SK-N-SH (cell line): ENCODE data around the gene CLIC6. TPM values are rescaled to one million over a fixed set of nuclear protein-coding genes. Genes with fewer than 3 reads are reported as not detected.

Experiments
- CTCF ChIA-PET: fragments of 300-600, 350-600 bp; formaldehyde crosslinking; extraction: SDS; loops from one replicate; lab custom pipeline; 2021; lab: Yijun Ruan, JAX
- POLR2A ChIA-PET: fragments of 350-600 bp; sonication (Branson Sonifier 250); formaldehyde crosslinking; extraction: SDS; loops from one replicate; lab custom pipeline; 2020; ENCODE audit warnings: antibody characterized with exemption, inconsistent platforms; lab: Yijun Ruan, JAX
- DNase-seq: peaks from one replicate; pipeline ENCODE4 v3.0.0; 2012
- H2AFZ ChIP-seq: fragments of 200-600 bp; sonication (generic); 2 replicates; pipeline ENCODE4 v1.8.1; 2016; ENCODE audit warnings: antibody characterized with exemption, mild to moderate bottlenecking, low read depth
- H3F3A ChIP-seq: fragments of 200-600 bp; sonication (generic); replicated peaks from 2 replicates; pipeline ENCODE3; 2016; ENCODE audit warnings: antibody characterized with exemption, mild to moderate bottlenecking; ENCODE audit not compliant: insufficient read depth
- H3K27ac ChIP-seq, 2 experiments: fragments of 200-500 bp in 1 of 2; fragments of 200-600 bp in 1 of 2; sonication (Bioruptor generic) in 1 of 2; sonication (generic), shearing (Covaris generic) in 1 of 2; 2 replicates each; pipeline versions ENCODE4 v1.5.1 to v1.6.1; 2014 to 2016; ENCODE audit warnings: low read depth in 2 of 2, inconsistent platforms in 1 of 2, low read length in 1 of 2, mild to moderate bottlenecking in 1 of 2, mixed read lengths in 1 of 2
- H3K27me3 ChIP-seq: fragments of 200-600 bp; sonication (generic), shearing (Covaris generic); 2 replicates; pipeline ENCODE4 v1.6.1; 2016; ENCODE audit warnings: mixed run types; ENCODE audit not compliant: insufficient read depth
- H3K36me3 ChIP-seq, 2 experiments: fragments of 200-500 bp in 1 of 2; fragments of 200-600 bp in 1 of 2; sonication (Bioruptor generic) in 1 of 2; sonication (generic) in 1 of 2; replicated peaks in 1 of 2; 2 replicates each; pipeline versions ENCODE3 to v1.5.1; 2014 to 2016; ENCODE audit warnings: low read length in 1 of 2, mild to moderate bottlenecking in 1 of 2; ENCODE audit not compliant: insufficient read depth in 2 of 2, control insufficient read depth in 1 of 2
- H3K4me1 ChIP-seq, 2 experiments: fragments of 200-500 bp in 1 of 2; fragments of 200-600 bp in 1 of 2; sonication (Bioruptor generic) in 1 of 2; sonication (generic), shearing (Covaris generic) in 1 of 2; 2 replicates each; pipeline versions ENCODE4 v1.5.1 to v1.6.1; 2014 to 2016; ENCODE audit warnings: low read depth in 1 of 2, low read length in 1 of 2, mixed run types in 1 of 2; ENCODE audit not compliant: insufficient read depth in 2 of 2, control insufficient read depth in 1 of 2
- H3K4me2 ChIP-seq: fragments of 200-600 bp; sonication (generic), shearing (Covaris generic); 2 replicates; pipeline ENCODE4 v1.6.1; 2017; ENCODE audit warnings: mixed run types
- H3K4me3 ChIP-seq, 2 experiments: fragments of 200-500 bp in 1 of 2; fragments of 200-600 bp in 1 of 2; sonication (Bioruptor generic) in 1 of 2; sonication (generic), shearing (Covaris generic) in 1 of 2; 2 replicates each; pipeline versions ENCODE4 v1.5.1 to v1.8.1; 2014 to 2016; ENCODE audit warnings: low read depth in 2 of 2, inconsistent platforms in 1 of 2, low read length in 1 of 2, mild to moderate bottlenecking in 1 of 2, mixed read lengths in 1 of 2, moderate library complexity in 1 of 2
- H3K79me2 ChIP-seq: fragments of 200-600 bp; sonication (generic); 2 replicates; pipeline ENCODE4 v1.8.1; 2017; ENCODE audit warnings: mild to moderate bottlenecking; ENCODE audit not compliant: insufficient read depth
- H3K9ac ChIP-seq: fragments of 200-600 bp; sonication (generic); 2 replicates; pipeline ENCODE4 v1.6.1; 2017; ENCODE audit warnings: mixed run types
- H3K9me2 ChIP-seq: fragments of 200-600 bp; sonication (generic); 2 replicates; pipeline ENCODE4 v1.6.1; 2017; ENCODE audit warnings: mixed run types
- H3K9me3 ChIP-seq: fragments of 200-600 bp; sonication (generic); 2 replicates; pipeline ENCODE4 v1.6.1; 2017; ENCODE audit warnings: mixed run types, mild to moderate bottlenecking, moderate library complexity
- H4K20me1 ChIP-seq: fragments of 200-600 bp; sonication (generic); 2 replicates; pipeline ENCODE4 v1.6.1; 2017; ENCODE audit warnings: mild to moderate bottlenecking, mixed run types; ENCODE audit not compliant: insufficient read depth
- FOSL2 ChIP-seq: IDR thresholded peaks from 2 replicates; pipeline ENCODE4 v1.4.0; 2012; ENCODE audit warnings: low read depth, mild to moderate bottlenecking, moderate library complexity, borderline replicate concordance
- FOXJ3 ChIP-seq: sonication (generic); formaldehyde crosslinking; IDR thresholded peaks from 2 replicates; pipeline ENCODE4 v1.5.1; 2020; ENCODE audit warnings: mild to moderate bottlenecking, missing genetic modification reagents
- GATA2 ChIP-seq: sonication (generic); formaldehyde crosslinking; IDR thresholded peaks from 2 replicates; pipeline ENCODE4 v1.5.0; 2020; ENCODE audit warnings: mild to moderate bottlenecking, missing genetic modification reagents
- MEF2A ChIP-seq: IDR thresholded peaks from 2 replicates; pipeline ENCODE4 v1.4.0; 2012; ENCODE audit warnings: low read depth, borderline replicate concordance
- MXI1 ChIP-seq: IDR thresholded peaks from 2 replicates; pipeline ENCODE4 v1.6.1; 2012; ENCODE audit warnings: mild to moderate bottlenecking, low read depth, low read length, improper control_type of control experiment
- POLR2AphosphoS5 ChIP-seq: IDR thresholded peaks from 2 replicates; pipeline ENCODE4 v1.6.1; 2012; ENCODE audit warnings: low read depth, low read length
- RCOR1 ChIP-seq: fragments of 150-350 bp; IDR thresholded peaks from 2 replicates; pipeline ENCODE4 v1.6.1; 2017; ENCODE audit warnings: antibody characterized with exemption, low read length
- SIN3A ChIP-seq: IDR thresholded peaks from 2 replicates; pipeline ENCODE4 v1.6.1; 2012; ENCODE audit warnings: low read depth, mild to moderate bottlenecking, low read length, moderate library complexity, borderline replicate concordance
- TAF1 ChIP-seq: IDR thresholded peaks from 2 replicates; pipeline ENCODE4 v1.6.1; 2012; ENCODE audit warnings: low read depth, mild to moderate bottlenecking, low read length, moderate library complexity, borderline replicate concordance
- TCF12 ChIP-seq: IDR thresholded peaks from 2 replicates; pipeline ENCODE4 v1.4.0; 2012
- TEAD4 ChIP-seq: IDR thresholded peaks from 2 replicates; pipeline ENCODE4 v1.4.0; 2012; ENCODE audit warnings: mild to moderate bottlenecking, borderline replicate concordance; ENCODE audit not compliant: insufficient read depth
- WGBS: methylation state at CpG from one replicate; pipeline ENCODE4 v1.1.6; 2017; ENCODE audit warnings: low lambda C conversion rate; 5-methylcytosine and 5-hydroxymethylcytosine counted together
- polyA plus RNA-seq, 3 experiments: library from polyadenylated mRNA; depleted of rRNA; stranded (reverse); fragments of >200 nt; gene quantifications; 2 replicates each; pipeline ENCODE4 v1.2.3, GENCODE V29; 2012
- TF ChIP-seq, protein P1 (sequence below): fragments of 150-350 bp; IDR thresholded peaks from 2 replicates; pipeline ENCODE4 v1.6.1; 2017; ENCODE audit warnings: antibody characterized with exemption, low read length, low read depth, borderline replicate concordance
- TF ChIP-seq, protein P2 (sequence below): IDR thresholded peaks from 2 replicates; pipeline ENCODE4 v1.4.0; 2012; ENCODE audit warnings: low read depth, borderline replicate concordance
- TF ChIP-seq, protein P3 (sequence below): IDR thresholded peaks from 2 replicates; pipeline ENCODE4 v1.4.0; 2012; ENCODE audit warnings: low read depth, borderline replicate concordance
- TF ChIP-seq, protein P4 (sequence below): fragments of 200-600 bp; sonication (generic); IDR thresholded peaks from 2 replicates; pipeline ENCODE4 v1.6.1; 2017; ENCODE audit warnings: antibody characterized with exemption, mild to moderate bottlenecking, moderate library complexity

CLIC6 gene
- polyA plus RNA-seq, 1 of the 3 experiments (the other 2 are of a cell fraction): 0.08 TPM

DNA sequence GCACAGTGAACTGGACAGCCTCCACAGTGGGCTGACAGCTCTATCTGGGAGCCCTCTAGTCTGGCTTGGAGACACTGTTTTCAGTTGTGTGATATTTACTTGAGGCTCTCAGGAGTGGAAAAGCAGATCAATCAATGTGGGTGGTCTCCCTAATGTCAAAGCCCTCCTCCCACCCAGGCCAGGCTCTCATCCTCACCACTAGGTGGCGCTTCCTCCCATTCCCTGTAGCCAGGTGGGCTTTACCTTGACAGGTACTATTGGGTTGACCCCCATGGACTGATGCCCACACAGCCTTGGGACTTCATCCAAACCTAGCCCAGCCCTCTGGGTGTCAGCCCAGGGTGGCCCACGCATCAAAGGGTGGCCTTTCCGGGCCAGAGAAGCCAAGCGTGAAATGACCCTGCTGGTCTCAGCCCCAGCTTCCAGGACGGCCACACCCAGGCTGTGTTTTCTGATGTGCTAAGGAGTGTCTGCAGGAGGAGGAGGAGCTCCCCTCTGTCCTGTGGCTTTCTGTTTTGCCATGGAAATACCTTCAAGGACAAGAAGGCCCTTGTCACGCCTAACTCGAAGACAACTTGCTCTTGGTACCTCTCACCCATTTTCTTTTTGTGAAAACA, 54.0 kb downstream of the CLIC6 start:
- ChIA-PET POLR2A (no interaction called here), CTCF (interaction anchor here (0.6 to 2.1 kb wide), 9 partner anchors 10 to 1208 kb away, joined by 3 to 11 read pairs (median 3); no protein-coding TSS in a partner anchor)

DNA sequence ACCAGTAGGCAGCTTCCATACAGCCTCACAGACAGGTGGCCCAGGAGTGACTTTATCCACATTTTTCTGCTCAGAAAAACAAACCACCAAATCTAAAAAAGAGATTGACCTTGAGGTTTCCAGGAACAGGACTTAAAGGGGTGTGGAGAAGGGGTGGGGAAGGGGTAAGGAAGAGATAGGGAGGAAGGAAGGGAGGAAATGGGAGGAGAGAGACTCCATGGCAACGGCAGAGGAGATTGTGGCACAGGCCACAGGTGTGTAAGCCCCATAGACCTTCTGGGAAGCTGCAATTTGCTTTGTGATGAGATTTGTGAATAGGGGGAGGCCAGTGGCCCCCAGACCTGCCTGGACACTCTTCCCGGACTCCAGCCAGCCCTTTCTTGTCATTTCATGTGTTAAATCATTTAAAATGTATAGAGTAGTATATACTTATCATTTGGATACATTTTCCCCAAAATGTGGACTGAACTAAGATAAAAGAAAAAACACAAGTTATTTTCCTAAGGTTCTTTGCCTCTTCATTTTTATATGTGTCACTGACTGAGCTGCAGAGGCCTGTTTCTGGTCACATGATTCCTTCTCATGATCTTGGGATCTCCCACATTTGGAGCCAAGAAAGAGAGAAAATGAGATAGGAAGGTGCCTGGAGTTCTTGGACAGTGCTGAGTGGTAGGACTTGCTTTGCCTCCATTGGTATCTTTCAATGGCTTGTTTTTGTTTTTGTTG, 55.5 kb downstream of the CLIC6 start:
- Histone ChIP-seq H4K20me1 (no peaks in the 10 kb centered on the region), H3K9me3 (no peaks in the 10 kb centered on the region), H3K4me3 (no peak overlapping the region), H2AFZ (no peak overlapping the region), H3K9ac (no peak overlapping the region), H3K4me1 (no peaks in the 10 kb centered on the region), H3K36me3 (no peaks in the 10 kb centered on the region), H3F3A (no peaks in the 10 kb centered on the region), H3K9me2 (no peaks in the 10 kb centered on the region), H3K27ac (no peak overlapping the region), H3K4me2 (no peak overlapping the region), H3K79me2 (no peaks in the 10 kb centered on the region), H3K27me3 (no peaks in the 10 kb centered on the region; the same call in 1 of the 2 replicates)
- CTCF ChIA-PET: interaction anchor here (1.1 to 1.3 kb wide), 3 partner anchors 14 to 31 kb away, joined by 3 to 5 read pairs (median 4); no protein-coding TSS in a partner anchor
- 28% methylated on average over 2 of the region's 2 CpGs for WGBS
- DNase-seq: no peak
- POLR2A ChIA-PET: no interaction called here
- TF ChIP-seq POLR2AphosphoS5: no peak
- TF ChIP-seq RCOR1: no peak
- TF ChIP-seq, protein P1, sequence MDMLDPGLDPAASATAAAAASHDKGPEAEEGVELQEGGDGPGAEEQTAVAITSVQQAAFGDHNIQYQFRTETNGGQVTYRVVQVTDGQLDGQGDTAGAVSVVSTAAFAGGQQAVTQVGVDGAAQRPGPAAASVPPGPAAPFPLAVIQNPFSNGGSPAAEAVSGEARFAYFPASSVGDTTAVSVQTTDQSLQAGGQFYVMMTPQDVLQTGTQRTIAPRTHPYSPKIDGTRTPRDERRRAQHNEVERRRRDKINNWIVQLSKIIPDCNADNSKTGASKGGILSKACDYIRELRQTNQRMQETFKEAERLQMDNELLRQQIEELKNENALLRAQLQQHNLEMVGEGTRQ: no peak
- no peak for TF ChIP-seq TEAD4
- no peak for TF ChIP-seq TCF12
- TF ChIP-seq MXI1: no peak
- TF ChIP-seq MEF2A: no peak
- no peak for TF ChIP-seq GATA2 (CRISPR knock-in tag)
- TF ChIP-seq FOSL2: no peak
- TF ChIP-seq, protein P2, sequence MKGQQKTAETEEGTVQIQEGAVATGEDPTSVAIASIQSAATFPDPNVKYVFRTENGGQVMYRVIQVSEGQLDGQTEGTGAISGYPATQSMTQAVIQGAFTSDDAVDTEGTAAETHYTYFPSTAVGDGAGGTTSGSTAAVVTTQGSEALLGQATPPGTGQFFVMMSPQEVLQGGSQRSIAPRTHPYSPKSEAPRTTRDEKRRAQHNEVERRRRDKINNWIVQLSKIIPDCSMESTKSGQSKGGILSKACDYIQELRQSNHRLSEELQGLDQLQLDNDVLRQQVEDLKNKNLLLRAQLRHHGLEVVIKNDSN: no peak
- no peak for TF ChIP-seq TAF1
- TF ChIP-seq, protein P3, sequence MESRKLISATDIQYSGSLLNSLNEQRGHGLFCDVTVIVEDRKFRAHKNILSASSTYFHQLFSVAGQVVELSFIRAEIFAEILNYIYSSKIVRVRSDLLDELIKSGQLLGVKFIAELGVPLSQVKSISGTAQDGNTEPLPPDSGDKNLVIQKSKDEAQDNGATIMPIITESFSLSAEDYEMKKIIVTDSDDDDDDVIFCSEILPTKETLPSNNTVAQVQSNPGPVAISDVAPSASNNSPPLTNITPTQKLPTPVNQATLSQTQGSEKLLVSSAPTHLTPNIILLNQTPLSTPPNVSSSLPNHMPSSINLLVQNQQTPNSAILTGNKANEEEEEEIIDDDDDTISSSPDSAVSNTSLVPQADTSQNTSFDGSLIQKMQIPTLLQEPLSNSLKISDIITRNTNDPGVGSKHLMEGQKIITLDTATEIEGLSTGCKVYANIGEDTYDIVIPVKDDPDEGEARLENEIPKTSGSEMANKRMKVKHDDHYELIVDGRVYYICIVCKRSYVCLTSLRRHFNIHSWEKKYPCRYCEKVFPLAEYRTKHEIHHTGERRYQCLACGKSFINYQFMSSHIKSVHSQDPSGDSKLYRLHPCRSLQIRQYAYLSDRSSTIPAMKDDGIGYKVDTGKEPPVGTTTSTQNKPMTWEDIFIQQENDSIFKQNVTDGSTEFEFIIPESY: no peak
- no peak for TF ChIP-seq FOXJ3 (CRISPR knock-in tag)

More for the DNA sequence above, 54.0 kb downstream of the CLIC6 start:
- Histone ChIP-seq H3F3A (no peaks in the 10 kb centered on the region), H3K36me3 (no peaks in the 10 kb centered on the region), H3K4me3 (no peak overlapping the region; a peak in 1 of 4 replicates), H3K9me3 (no peaks in the 10 kb centered on the region), H3K27ac (no peak overlapping the region), H3K27me3 (no peaks in the 10 kb centered on the region; the same call in 1 of the 2 replicates), H3K9me2 (no peaks in the 10 kb centered on the region), H3K4me1 (no peaks in the 10 kb centered on the region), H4K20me1 (no peaks in the 10 kb centered on the region), H3K9ac (no peak overlapping the region), H3K4me2 (no peak overlapping the region), H3K79me2 (no peaks in the 10 kb centered on the region), H2AFZ (no peak overlapping the region)
- DNase-seq: peak; percentile 35
- 76% methylated on average over 7 of the region's 7 CpGs for WGBS
- TF ChIP-seq, protein P4, sequence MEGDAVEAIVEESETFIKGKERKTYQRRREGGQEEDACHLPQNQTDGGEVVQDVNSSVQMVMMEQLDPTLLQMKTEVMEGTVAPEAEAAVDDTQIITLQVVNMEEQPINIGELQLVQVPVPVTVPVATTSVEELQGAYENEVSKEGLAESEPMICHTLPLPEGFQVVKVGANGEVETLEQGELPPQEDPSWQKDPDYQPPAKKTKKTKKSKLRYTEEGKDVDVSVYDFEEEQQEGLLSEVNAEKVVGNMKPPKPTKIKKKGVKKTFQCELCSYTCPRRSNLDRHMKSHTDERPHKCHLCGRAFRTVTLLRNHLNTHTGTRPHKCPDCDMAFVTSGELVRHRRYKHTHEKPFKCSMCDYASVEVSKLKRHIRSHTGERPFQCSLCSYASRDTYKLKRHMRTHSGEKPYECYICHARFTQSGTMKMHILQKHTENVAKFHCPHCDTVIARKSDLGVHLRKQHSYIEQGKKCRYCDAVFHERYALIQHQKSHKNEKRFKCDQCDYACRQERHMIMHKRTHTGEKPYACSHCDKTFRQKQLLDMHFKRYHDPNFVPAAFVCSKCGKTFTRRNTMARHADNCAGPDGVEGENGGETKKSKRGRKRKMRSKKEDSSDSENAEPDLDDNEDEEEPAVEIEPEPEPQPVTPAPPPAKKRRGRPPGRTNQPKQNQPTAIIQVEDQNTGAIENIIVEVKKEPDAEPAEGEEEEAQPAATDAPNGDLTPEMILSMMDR: peak; percentile 56
- TF ChIP-seq SIN3A: no peak
